NT2/D1 (cell line): Measurements from ENCODE around the gene DAPK1.

Experiments
- DNase-seq: peaks from one replicate; pipeline ENCODE4 v3.0.0-alpha.2; 2011; ENCODE audit warnings: low read depth, low spot score
- H3K27me3 ChIP-seq: 2 replicates; pipeline ENCODE4 v1.6.0; 2011; ENCODE audit warnings: mild to moderate bottlenecking; ENCODE audit not compliant: insufficient read length, insufficient read depth
- H3K36me3 ChIP-seq: 2 replicates; pipeline ENCODE4 v1.6.1; 2011; ENCODE audit warnings: mild to moderate bottlenecking, low read length, mixed read lengths; ENCODE audit not compliant: insufficient read depth, insufficient read length
- H3K4me1 ChIP-seq: 2 replicates; pipeline ENCODE4 v1.5.1; 2011; ENCODE audit not compliant: insufficient read depth, insufficient read length
- H3K4me3 ChIP-seq: 2 replicates; pipeline ENCODE4 v1.5.1; 2011; ENCODE audit warnings: low read depth; ENCODE audit not compliant: insufficient read length
- H3K9ac ChIP-seq: 2 replicates; pipeline ENCODE4 v1.6.0; 2011; ENCODE audit warnings: low read depth; ENCODE audit not compliant: insufficient read length
- H3K9me3 ChIP-seq: 2 replicates; pipeline ENCODE4 v1.5.1; 2011; ENCODE audit warnings: mild to moderate bottlenecking, low read length; ENCODE audit not compliant: insufficient read depth
- SUZ12 ChIP-seq: IDR thresholded peaks from 2 replicates; pipeline ENCODE4 v1.6.1; 2011; ENCODE audit not compliant: insufficient read length, insufficient read depth; ENCODE audit errors: extremely low read depth
- YY1 ChIP-seq: IDR thresholded peaks from 2 replicates; pipeline ENCODE4 v1.6.1; 2011; ENCODE audit not compliant: insufficient read length, insufficient read depth
- ZNF274 ChIP-seq: IDR thresholded peaks from 2 replicates; pipeline ENCODE4 v1.6.1; 2011; ENCODE audit warnings: mild to moderate bottlenecking, low read depth, low read length

The DAPK1 gene

GRCh38 chr9:87611776-87612175 is 114.1 kb downstream of the DAPK1 start:
- Histone ChIP-seq H3K9ac (no peak overlapping the region), H3K27me3 (no peaks in the 10 kb centered on the region), H3K36me3 (peaks cover 49% of the 10 kb centered on the region), H3K4me3 (no peak overlapping the region), H3K9me3 (no peaks in the 10 kb centered on the region; the same call in 1 of the 2 replicates), H3K4me1 (peaks cover 24% of the 10 kb centered on the region)
- TF ChIP-seq ZNF274 (no peak), SUZ12 (no peak), YY1 (no peak)
- no peak for DNase-seq

- TF ChIP-seq SUZ12 (no peak), YY1 (no peak), ZNF274 (no peak)
- no peak for DNase-seq
- no peaks in the 10 kb centered on the region; the same call in 1 of the 2 replicates for H3K9me3 ChIP-seq
- peaks cover 24% of the 10 kb centered on the region for H3K4me1 ChIP-seq
- H3K27me3 ChIP-seq: no peaks in the 10 kb centered on the region
- H3K4me3 ChIP-seq: no peak overlapping the region
- H3K36me3 ChIP-seq: peaks cover 52% of the 10 kb centered on the region
- no peak overlapping the region for H3K9ac ChIP-seq
These were observed 114.9 kb downstream of the DAPK1 start for GRCh38 chr9:87612536-87612935.

- Histone ChIP-seq H3K4me1 (peaks cover 22% of the 10 kb centered on the region), H3K36me3 (peaks cover 51% of the 10 kb centered on the region), H3K9ac (no peak overlapping the region), H3K4me3 (no peak overlapping the region), H3K9me3 (peaks cover 8% of the 10 kb centered on the region; the same call in 1 of the 2 replicates), H3K27me3 (no peaks in the 10 kb centered on the region)
- TF ChIP-seq SUZ12 (no peak), ZNF274 (no peak)
- DNase-seq: no peak
These were observed 115.8 kb downstream of the DAPK1 start for GRCh38 chr9:87613265-87614111.

GRCh38 chr9:87614397-87614796 is 116.7 kb downstream of the DAPK1 start:
- Histone ChIP-seq H3K4me3 (no peak overlapping the region), H3K9me3 (peaks cover 8% of the 10 kb centered on the region; the same call in 1 of the 2 replicates), H3K9ac (peak overlapping the region; percentile 39), H3K36me3 (peaks cover 54% of the 10 kb centered on the region), H3K4me1 (peaks cover 18% of the 10 kb centered on the region), H3K27me3 (no peaks in the 10 kb centered on the region)
- DNase-seq: no peak
- TF ChIP-seq ZNF274 (no peak), YY1 (no peak), SUZ12 (no peak)

- Histone ChIP-seq H3K4me1 (peaks cover 18% of the 10 kb centered on the region), H3K27me3 (no peaks in the 10 kb centered on the region), H3K9me3 (peaks cover 8% of the 10 kb centered on the region; the same call in 1 of the 2 replicates), H3K9ac (no peak overlapping the region), H3K4me3 (no peak overlapping the region), H3K36me3 (peaks cover 61% of the 10 kb centered on the region)
- DNase-seq: no peak
- TF ChIP-seq ZNF274: no peak
- no peak for TF ChIP-seq YY1
- TF ChIP-seq SUZ12: no peak
These were observed 117.5 kb downstream of the DAPK1 start for GRCh38 chr9:87615136-87615535.

GRCh38 chr9:87615547-87616148 is 118.0 kb downstream of the DAPK1 start:
- DNase-seq: peak; percentile 80
- TF ChIP-seq ZNF274 (no peak), SUZ12 (no peak), YY1 (no peak)
- peaks cover 8% of the 10 kb centered on the region; the same call in 1 of the 2 replicates for H3K9me3 ChIP-seq
- H3K36me3 ChIP-seq: peaks cover 63% of the 10 kb centered on the region
- H3K27me3 ChIP-seq: no peaks in the 10 kb centered on the region
- H3K9ac ChIP-seq: no peak overlapping the region
- no peak overlapping the region for H3K4me3 ChIP-seq
- peaks cover 18% of the 10 kb centered on the region for H3K4me1 ChIP-seq

- Histone ChIP-seq H3K36me3 (peaks cover 52% of the 10 kb centered on the region), H3K4me1 (peaks cover 19% of the 10 kb centered on the region), H3K9me3 (peaks cover 8% of the 10 kb centered on the region; the same call in 1 of the 2 replicates), H3K9ac (no peak overlapping the region), H3K27me3 (no peaks in the 10 kb centered on the region), H3K4me3 (no peak overlapping the region)
- TF ChIP-seq YY1 (no peak), SUZ12 (no peak), ZNF274 (no peak)
- DNase-seq: no peak
These were observed 120.6 kb downstream of the DAPK1 start for GRCh38 chr9:87618226-87618625.
